Activated naive CD8-positive, alpha-beta T cell treated with anti-CD3 and anti-CD28 coated beads, Interleukin-2, amount 10 ng/mL, durations not matched to agents 7 days and 5 days (primary cell): ENCODE measurements around the gene IFNA2. TPM values are rescaled to one million over a fixed set of nuclear protein-coding genes. Genes with fewer than 3 reads are reported as not detected.

Experiments
- ATAC-seq: fragments of 150-1000 bp; cut with Tn5 transposase; one replicate; pipeline ENCODE4 v1.10.0; 2021; ENCODE audit warnings: low read depth, moderate library complexity
- POLR2A ChIA-PET: fragments of 350-600 bp; sonication (Branson Sonifier 250); formaldehyde crosslinking; loops from one replicate; lab custom pipeline; 2021; ENCODE audit warnings: antibody characterized with exemption; lab: Charles Lee
- DNase-seq: peaks from one replicate; pipeline ENCODE4 v3.0.0; 2021
- H3K27ac Mint-ChIP-seq: one replicate; pipeline ENCODE4 v1.8.0; 2022; ENCODE audit warnings: mild to moderate bottlenecking, mixed read lengths
- H3K27me3 Mint-ChIP-seq: one replicate; pipeline ENCODE4 v1.8.0; 2022; ENCODE audit warnings: mild to moderate bottlenecking, moderate library complexity, mixed read lengths
- H3K36me3 Mint-ChIP-seq: one replicate; pipeline ENCODE4 v1.8.0; 2021; ENCODE audit warnings: mild to moderate bottlenecking, mixed read lengths
- H3K4me1 Mint-ChIP-seq: one replicate; pipeline ENCODE4 v1.8.0; 2021; ENCODE audit warnings: mixed read lengths
- H3K4me3 Mint-ChIP-seq: one replicate; pipeline ENCODE4 v1.8.0; 2022; ENCODE audit warnings: mild to moderate bottlenecking, moderate library complexity, mixed read lengths
- H3K9me3 Mint-ChIP-seq: one replicate; pipeline ENCODE4 v1.8.0; 2021; ENCODE audit warnings: mixed read lengths
- total RNA-seq, 2 experiments: library from RNA; stranded (reverse); gene quantifications; one replicate each; pipeline ENCODE4 v1.2.3, GENCODE V29; 2021

The IFNA2 gene
- total RNA-seq, 2 experiments from 2014 or later: not detected

- no peak for DNase-seq
- H3K4me1 Mint-ChIP-seq: peaks cover 14% of the 10 kb centered on the region
- POLR2A ChIA-PET: interaction anchor here (0.7 to 1.4 kb wide), 3 partner anchors 22 to 38 kb away, joined by 3 to 8 read pairs (median 4); no protein-coding TSS in a partner anchor
- peaks cover 6% of the 10 kb centered on the region for H3K36me3 Mint-ChIP-seq
- peak; percentile 82 for ATAC-seq
- peak overlapping the region; percentile 76 for H3K4me3 Mint-ChIP-seq
- peak overlapping the region; percentile 90 for H3K27ac Mint-ChIP-seq
- peaks cover 14% of the 10 kb centered on the region for H3K9me3 Mint-ChIP-seq
- H3K27me3 Mint-ChIP-seq: peaks cover under 1% of the 10 kb centered on the region
Measured at GRCh38 chr9:21357479-21358460, 27.4 kb downstream of the IFNA2 start.

DNA sequence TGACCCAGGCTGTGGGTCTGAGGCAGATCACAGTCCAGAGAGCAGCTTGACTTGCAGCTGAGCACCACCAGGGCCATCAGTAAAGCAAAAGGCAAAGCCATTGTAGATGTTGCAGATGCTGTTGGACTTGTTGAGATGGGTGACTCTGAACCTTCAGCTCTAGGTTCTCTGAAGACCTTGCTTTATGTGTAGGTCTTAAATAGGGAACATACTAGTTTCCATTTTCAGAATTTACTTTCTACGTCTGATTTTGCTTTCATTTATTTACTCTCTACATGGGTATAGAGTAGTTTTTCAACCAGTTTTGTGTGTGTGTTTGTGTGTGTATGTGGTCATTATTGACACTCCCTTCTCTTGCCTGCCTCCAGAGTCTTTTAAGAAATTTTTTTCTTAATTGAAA lies 34.4 kb downstream of the IFNA2 start, which contains the start of gene IFNA6:
Gene IFNA6 (minus strand): TSS at position 101 of the 400 bp plus-strand sequence. CDS start 0 bp downstream, at position 101.
- H3K27ac Mint-ChIP-seq: no peak within 1 kb of the TSS
- DNase-seq (no peak), ATAC-seq (no peak)
- POLR2A ChIA-PET: no interaction called here
- H3K27me3 Mint-ChIP-seq: peaks cover 13% of the 10 kb centered on the region
- no peaks in the 10 kb centered on the region for H3K4me1 Mint-ChIP-seq
- H3K36me3 Mint-ChIP-seq: peaks cover 4% of the 10 kb centered on the region
- H3K4me3 Mint-ChIP-seq: no peak within 1 kb of the TSS
- H3K9me3 Mint-ChIP-seq: peaks cover 13% of the 10 kb centered on the region

DNA sequence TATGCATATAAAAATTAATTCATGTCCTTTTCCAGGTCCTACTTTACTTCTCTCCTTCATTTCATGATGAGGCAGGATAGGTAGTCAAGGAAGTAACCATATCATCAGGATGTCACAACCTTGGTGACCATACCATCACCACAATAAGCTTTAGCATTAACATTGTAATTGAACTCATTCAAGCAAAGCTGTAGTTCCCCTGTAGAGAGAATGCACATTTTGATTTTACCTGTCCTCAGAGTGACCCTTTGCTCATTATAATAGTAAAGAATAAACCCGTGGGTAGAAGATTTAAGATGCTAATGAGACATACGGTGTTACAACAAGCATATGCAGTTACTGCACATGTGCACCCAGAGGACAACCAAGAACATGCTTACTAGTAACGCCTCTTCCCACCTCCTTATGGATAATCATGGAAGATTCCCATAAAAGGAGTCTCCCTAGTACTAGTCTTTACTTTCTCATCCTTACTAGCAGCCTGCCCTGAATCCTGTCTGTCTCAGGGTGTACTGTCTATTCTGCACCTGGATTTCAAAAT lies 36.7 kb downstream of the IFNA2 start:
- no peak overlapping the region for H3K27ac Mint-ChIP-seq
- peaks cover 1% of the 10 kb centered on the region for H3K4me1 Mint-ChIP-seq
- ATAC-seq: no peak

GRCh38 chr9:21340735-21341134 lies 44.5 kb downstream of the IFNA2 start:
- Mint-ChIP-seq H3K27me3 (peaks cover 21% of the 10 kb centered on the region), H3K4me1 (peaks cover 7% of the 10 kb centered on the region), H3K4me3 (no peak overlapping the region), H3K36me3 (peaks cover 6% of the 10 kb centered on the region), H3K9me3 (peaks cover 10% of the 10 kb centered on the region), H3K27ac (no peak overlapping the region)
- DNase-seq (no peak), ATAC-seq (no peak)
- POLR2A ChIA-PET: no interaction called here

More for the DNA sequence above, 36.7 kb downstream of the IFNA2 start:
- Mint-ChIP-seq H3K4me3 (no peak overlapping the region), H3K9me3 (peaks cover 11% of the 10 kb centered on the region), H3K36me3 (peaks cover 6% of the 10 kb centered on the region), H3K27me3 (peaks cover 20% of the 10 kb centered on the region)
- no peak for DNase-seq
- POLR2A ChIA-PET: no interaction called here

DNA sequence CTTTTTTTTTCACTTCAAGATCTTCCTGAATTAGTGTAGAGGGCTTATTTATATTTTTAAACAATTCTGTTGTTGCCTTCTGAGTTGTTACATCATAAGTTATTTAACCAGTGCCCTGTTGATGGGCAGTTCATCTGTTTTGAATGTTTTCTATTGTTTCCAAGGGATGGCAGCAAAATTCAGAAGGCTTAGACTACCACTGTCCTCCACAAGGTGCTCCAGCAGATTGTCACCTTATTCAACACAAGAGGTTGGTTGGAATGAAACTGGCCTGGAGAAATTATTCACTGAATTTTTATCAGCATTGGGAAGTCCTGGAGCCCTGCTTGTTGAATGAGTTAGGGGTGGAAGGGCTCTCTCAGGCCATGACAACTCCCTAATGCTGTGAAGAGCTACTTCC lies 48.7 kb downstream of the IFNA2 start:
- Mint-ChIP-seq H3K36me3 (peaks cover 20% of the 10 kb centered on the region), H3K4me1 (peaks cover 29% of the 10 kb centered on the region), H3K27ac (no peak overlapping the region), H3K4me3 (no peak overlapping the region), H3K27me3 (peaks cover 8% of the 10 kb centered on the region), H3K9me3 (peaks cover 2% of the 10 kb centered on the region)
- ATAC-seq (no peak), DNase-seq (no peak)
- POLR2A ChIA-PET: no interaction called here

DNA sequence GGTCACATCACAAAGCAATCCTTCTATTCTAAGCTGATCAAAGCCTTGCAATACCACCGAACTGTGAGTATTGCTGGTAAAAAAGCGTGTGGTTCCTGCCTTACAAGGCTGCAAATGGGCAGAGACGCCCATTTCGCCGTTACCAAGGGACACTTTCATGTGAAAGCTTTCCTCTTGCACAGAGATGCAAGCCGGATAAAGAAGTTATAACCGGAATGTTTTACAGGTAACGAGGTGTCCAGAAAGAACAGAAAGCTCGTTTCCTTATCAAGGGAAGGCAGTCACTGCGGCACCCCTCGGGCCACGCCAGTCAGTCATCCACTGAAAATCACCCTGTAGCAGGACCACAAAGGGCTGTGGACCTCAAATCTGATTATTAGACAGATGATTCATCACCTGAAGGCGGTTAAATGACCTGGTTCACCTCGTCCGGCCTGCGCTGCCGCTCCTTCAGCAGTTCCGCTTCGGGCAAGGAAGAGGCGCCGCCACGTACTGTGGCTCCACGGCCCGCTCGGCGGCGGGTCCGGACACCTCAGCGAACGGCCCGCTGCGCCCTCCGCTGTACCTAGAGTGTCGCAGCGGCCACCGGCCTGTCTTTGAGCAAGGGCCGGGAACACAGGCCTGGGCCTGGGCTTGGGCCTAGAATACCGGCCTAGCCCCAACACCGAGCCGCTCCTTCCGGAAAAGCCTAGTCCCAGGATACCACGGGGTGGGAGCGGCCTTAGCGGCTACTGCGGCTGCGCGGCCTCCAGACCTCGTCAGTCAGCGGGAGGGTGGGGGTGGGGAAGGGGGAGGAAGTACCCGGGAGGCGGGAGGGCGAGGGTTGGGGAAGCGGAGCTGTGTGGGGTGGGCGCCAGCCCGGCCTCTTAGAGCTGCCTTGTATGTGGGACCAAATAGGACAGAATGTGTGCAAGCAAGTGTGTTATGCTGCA lies 50.2 kb downstream of the IFNA2 start, which contains the start of gene KLHL9:
Gene KLHL9 (minus strand): TSS at position 704 of the 932 bp plus-strand sequence. CDS start 545 bp downstream, at position 159.
- H3K36me3 Mint-ChIP-seq: peaks cover 22% of the 10 kb centered on the region
- H3K4me1 Mint-ChIP-seq: peaks cover 36% of the 10 kb centered on the region
- peak within 1 kb of the TSS; percentile 89 for H3K27ac Mint-ChIP-seq
- peak; percentile 97 for ATAC-seq
- DNase-seq: peak; percentile 85
- H3K4me3 Mint-ChIP-seq: peak within 1 kb of the TSS; percentile 88
- H3K27me3 Mint-ChIP-seq: peaks cover 8% of the 10 kb centered on the region
- peaks cover 2% of the 10 kb centered on the region for H3K9me3 Mint-ChIP-seq
- POLR2A ChIA-PET: interaction anchor here (0.6 to 2.2 kb wide), 9 partner anchors 9 to 61 kb away, joined by 3 to 8 read pairs (median 4); no protein-coding TSS in a partner anchor

Other genes starting within 250 kb of the IFNA2 start
- not detected for gene IFNW1, start 243.6 kb downstream of the IFNA2 start, total RNA-seq
- gene IFNA21, start 218.7 kb downstream of the IFNA2 start, total RNA-seq: not detected
- gene IFNA4, start 197.8 kb downstream of the IFNA2 start, total RNA-seq: not detected
- not detected for gene IFNA7, start 183.2 kb downstream of the IFNA2 start, total RNA-seq
- not detected for gene IFNA10, start 178.3 kb downstream of the IFNA2 start, total RNA-seq
- gene IFNA16, start 168.1 kb downstream of the IFNA2 start, total RNA-seq: not detected
- not detected for gene IFNA17, start 157.2 kb downstream of the IFNA2 start, total RNA-seq
- gene IFNA14, start 145.4 kb downstream of the IFNA2 start, total RNA-seq: not detected
- gene IFNA5, start 80.1 kb downstream of the IFNA2 start, total RNA-seq: under 1 TPM in 1 of 2 experiments, not detected in 1; 0.31 TPM
- 10 to 100 TPM; 27.9 to 29.4 TPM for gene KLHL9, start 50.0 kb downstream of the IFNA2 start, total RNA-seq
- gene IFNA6, start 34.5 kb downstream of the IFNA2 start, total RNA-seq: not detected
- gene IFNA13, start 17.3 kb downstream of the IFNA2 start, total RNA-seq: not detected
- not detected for gene IFNA8, start 23.7 kb upstream of the IFNA2 start, total RNA-seq
- not detected for gene IFNA1, start 55.0 kb upstream of the IFNA2 start, total RNA-seq
- gene IFNE, start 96.9 kb upstream of the IFNA2 start, total RNA-seq: under 1 TPM; 0.20 to 0.61 TPM